A549 treated with AZD2906 at 1 μM for 4 hours (cell line): Measurements from ENCODE around the gene OAS2. TPM values are rescaled to one million over a fixed set of nuclear protein-coding genes. Genes with fewer than 3 reads are reported as not detected.

ENCODE experiments used
- total RNA-seq: library from RNA; stranded (reverse); fragments of 200-300 nt; extraction: Qiagen RNA extraction; gene quantifications from 5 replicates; pipeline ENCODE4 v1.2.3, GENCODE V29; 2022

The OAS2 gene
- 0.10 to 0.39 TPM (median 0.15 TPM) in 5 replicates for total RNA-seq

GRCh38 chr12:112978163-112979040 is at the start of gene OAS2:
OAS2 (plus strand) TSS chr12:112978519; CDS start chr12:112978609, 90 bp downstream.

GRCh38 chr12:112937741-112938719 is 40.3 kb upstream of the OAS2 start, which contains the start of gene OAS3:
OAS3 (plus strand) TSS chr12:112938474; CDS start chr12:112938531, 57 bp downstream.

GRCh38 chr12:113056631-113057488 is 78.5 kb downstream of the OAS2 start, which contains the start of gene DTX1:
DTX1 (plus strand) TSS chr12:113056730; CDS start chr12:113058193, 1,463 bp downstream.

Other genes starting within 250 kb of the OAS2 start
- 0.11 to 0.26 TPM (median 0.14 TPM) in 5 replicates for gene RPH3A, start 186.8 kb upstream of the OAS2 start, total RNA-seq
- 24.2 to 37.5 TPM (median 34.1 TPM) in 5 replicates for gene OAS1, start 71.6 kb upstream of the OAS2 start, total RNA-seq
- 19.8 to 23.5 TPM (median 22.8 TPM) in 5 replicates for gene OAS3, start 40.0 kb upstream of the OAS2 start, total RNA-seq
- gene DTX1, start 78.2 kb downstream of the OAS2 start, total RNA-seq: 0.26 to 0.45 TPM (median 0.36 TPM) in 5 replicates
- 0.28 to 0.44 TPM (median 0.32 TPM) in 5 replicates for gene RASAL1, start 157.2 kb downstream of the OAS2 start, total RNA-seq
- 0.06 to 0.23 TPM (median 0.12 TPM) in 4 of 5 replicates, not detected in the other for gene CFAP73, start 171.2 kb downstream of the OAS2 start, total RNA-seq
- gene DDX54, start 207.0 kb downstream of the OAS2 start, total RNA-seq: 45.3 to 80.4 TPM (median 72.1 TPM) in 5 replicates
- gene RITA1, start 207.2 kb downstream of the OAS2 start, total RNA-seq: 23.1 to 32.2 TPM (median 31.5 TPM) in 5 replicates
- gene TPCN1, start 242.9 kb downstream of the OAS2 start, total RNA-seq: 15.3 to 17.7 TPM (median 16.2 TPM) in 5 replicates